Neutrophil (primary cell): Measurements from ENCODE around the gene PRKCQ.

ENCODE experiments used
- H3K27ac ChIP-seq: fragments of 200-600 bp; sonication (generic); 2 replicates; pipeline ENCODE4 v1.5.1; 2016; ENCODE audit warnings: mild to moderate bottlenecking, moderate library complexity
- H3K27me3 ChIP-seq: fragments of 200-600 bp; sonication (generic); 2 replicates; pipeline ENCODE4 v1.6.0; 2016; ENCODE audit warnings: mild to moderate bottlenecking
- H3K36me3 ChIP-seq: fragments of 200-600 bp; sonication (generic); 2 replicates; pipeline ENCODE4 v1.5.1; 2017
- H3K4me1 ChIP-seq, 2 experiments: fragments of 200-600 bp in 1 of 2; sonication (generic) in 1 of 2; 1 replicate in 1 of 2; 2 replicates in 1 of 2; pipeline versions ENCODE4 v1.5.1 to v1.6.1; 2013 to 2016; ENCODE audit warnings: low read depth in 1 of 2, low read length in 1 of 2, mild to moderate bottlenecking in 1 of 2, moderate library complexity in 1 of 2; ENCODE audit not compliant: control insufficient read depth in 1 of 2, insufficient read depth in 1 of 2
- H3K4me3 ChIP-seq, 2 experiments: fragments of 200-600 bp in 1 of 2; sonication (generic) in 1 of 2; 1 replicate in 1 of 2; 2 replicates in 1 of 2; pipeline ENCODE4 v1.5.1; 2013 to 2016; ENCODE audit warnings: low read depth in 1 of 2, low read length in 1 of 2, mild to moderate bottlenecking in 1 of 2, moderate library complexity in 1 of 2
- H3K9me3 ChIP-seq: fragments of 200-600 bp; sonication (generic); 2 replicates; pipeline ENCODE4 v1.5.1; 2016
- TF ChIP-seq, protein P1 (sequence below): fragments of 200-600 bp; sonication (generic); IDR thresholded peaks from 2 replicates; pipeline ENCODE4 v1.5.1; 2016; ENCODE audit warnings: antibody characterized with exemption

Gene PRKCQ

DNA sequence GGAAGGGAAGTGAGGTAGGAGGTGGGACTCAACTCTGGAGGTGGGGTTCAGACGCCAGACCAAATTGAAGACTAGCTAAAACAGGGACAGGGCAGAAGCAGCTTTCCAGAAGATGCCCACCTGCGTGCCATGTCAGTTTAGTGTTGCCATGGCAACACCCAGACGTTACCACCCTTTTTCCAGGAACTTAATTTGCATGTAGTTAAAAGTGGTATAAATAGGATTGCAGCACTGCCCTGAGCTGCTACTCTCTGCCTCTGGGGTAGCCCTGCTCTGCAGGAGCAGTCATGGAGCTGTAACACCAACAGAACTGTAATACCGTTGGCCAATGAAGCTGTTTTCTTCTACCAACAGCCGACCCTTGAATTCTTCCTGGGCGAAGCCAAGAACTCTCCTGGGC is 93.8 kb downstream of the PRKCQ start:
- H3K4me1 ChIP-seq, result peaks cover 18 to 19% of the 10 kb centered on the region in 2 experiments
- H3K4me3 ChIP-seq, result no peak overlapping the region
- H3K27me3 ChIP-seq, result no peaks in the 10 kb centered on the region
- H3K9me3 ChIP-seq, result no peaks in the 10 kb centered on the region
- TF ChIP-seq, protein P1, sequence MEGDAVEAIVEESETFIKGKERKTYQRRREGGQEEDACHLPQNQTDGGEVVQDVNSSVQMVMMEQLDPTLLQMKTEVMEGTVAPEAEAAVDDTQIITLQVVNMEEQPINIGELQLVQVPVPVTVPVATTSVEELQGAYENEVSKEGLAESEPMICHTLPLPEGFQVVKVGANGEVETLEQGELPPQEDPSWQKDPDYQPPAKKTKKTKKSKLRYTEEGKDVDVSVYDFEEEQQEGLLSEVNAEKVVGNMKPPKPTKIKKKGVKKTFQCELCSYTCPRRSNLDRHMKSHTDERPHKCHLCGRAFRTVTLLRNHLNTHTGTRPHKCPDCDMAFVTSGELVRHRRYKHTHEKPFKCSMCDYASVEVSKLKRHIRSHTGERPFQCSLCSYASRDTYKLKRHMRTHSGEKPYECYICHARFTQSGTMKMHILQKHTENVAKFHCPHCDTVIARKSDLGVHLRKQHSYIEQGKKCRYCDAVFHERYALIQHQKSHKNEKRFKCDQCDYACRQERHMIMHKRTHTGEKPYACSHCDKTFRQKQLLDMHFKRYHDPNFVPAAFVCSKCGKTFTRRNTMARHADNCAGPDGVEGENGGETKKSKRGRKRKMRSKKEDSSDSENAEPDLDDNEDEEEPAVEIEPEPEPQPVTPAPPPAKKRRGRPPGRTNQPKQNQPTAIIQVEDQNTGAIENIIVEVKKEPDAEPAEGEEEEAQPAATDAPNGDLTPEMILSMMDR, result no peak
- H3K36me3 ChIP-seq, result no peaks in the 10 kb centered on the region
- no peak overlapping the region for H3K27ac ChIP-seq

DNA sequence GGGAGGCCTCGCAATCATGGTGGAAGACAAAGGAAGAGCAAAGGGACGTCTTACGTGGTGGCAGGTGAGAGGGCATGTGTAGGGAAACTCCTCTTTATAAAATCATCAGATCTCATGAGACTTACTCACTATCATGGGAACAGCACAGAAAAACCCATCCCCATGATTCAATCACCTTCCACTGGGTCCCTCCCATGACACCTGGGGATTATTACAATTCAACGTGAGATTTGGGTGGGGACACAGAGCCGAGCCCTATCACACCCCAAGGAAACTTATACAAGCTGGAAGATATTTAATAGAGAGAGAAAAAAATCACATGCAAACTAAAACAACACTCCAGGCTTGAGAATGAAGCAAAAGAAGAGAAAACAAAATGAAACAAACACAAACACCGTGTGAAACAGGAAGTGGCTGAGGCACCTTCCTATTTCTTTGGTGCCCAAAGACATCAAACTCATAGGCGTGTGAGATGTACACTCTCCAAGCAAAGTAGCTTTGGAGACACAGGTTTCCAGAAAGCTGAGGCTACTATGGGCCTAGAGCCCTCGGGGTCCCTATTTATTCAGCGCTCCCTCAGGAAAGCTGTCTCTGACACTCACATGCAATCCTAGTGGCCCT is 97.2 kb downstream of the PRKCQ start:
- no peaks in the 10 kb centered on the region for H3K9me3 ChIP-seq
- TF ChIP-seq, protein P1, result no peak
- no peaks in the 10 kb centered on the region for H3K27me3 ChIP-seq
- H3K36me3 ChIP-seq, result no peaks in the 10 kb centered on the region
- peak overlapping the region; percentile 10 to 38 for H3K4me3 ChIP-seq
- H3K4me1 ChIP-seq, result peaks cover 18 to 19% of the 10 kb centered on the region in 2 experiments
- H3K27ac ChIP-seq, result peak overlapping the region; percentile 90

DNA sequence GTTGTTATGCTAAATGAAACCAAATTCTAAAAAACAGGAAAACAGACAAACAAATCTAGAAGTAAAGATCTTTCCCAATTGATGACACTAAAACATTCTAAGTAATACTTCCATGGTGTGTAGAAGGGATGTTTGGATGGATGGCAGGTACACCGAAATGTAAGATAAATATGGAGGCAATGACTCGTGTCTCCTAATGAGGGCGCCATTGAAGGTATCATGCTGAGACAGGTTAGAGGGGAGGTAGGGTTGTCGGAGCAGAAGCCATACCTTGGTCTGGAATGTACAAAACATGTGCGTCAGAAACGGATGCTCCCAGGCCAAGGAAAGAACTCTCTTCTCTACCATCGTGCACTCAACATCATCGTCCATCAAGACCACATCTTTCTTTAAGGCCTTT is 101.4 kb downstream of the PRKCQ start:
- TF ChIP-seq, protein P1, result no peak
- Histone ChIP-seq H3K36me3 (no peaks in the 10 kb centered on the region), H3K27ac (no peak overlapping the region), H3K4me3 (no peak overlapping the region), H3K9me3 (no peaks in the 10 kb centered on the region), H3K27me3 (no peaks in the 10 kb centered on the region), H3K4me1 (peaks cover 30 to 34% of the 10 kb centered on the region in 2 experiments)

DNA sequence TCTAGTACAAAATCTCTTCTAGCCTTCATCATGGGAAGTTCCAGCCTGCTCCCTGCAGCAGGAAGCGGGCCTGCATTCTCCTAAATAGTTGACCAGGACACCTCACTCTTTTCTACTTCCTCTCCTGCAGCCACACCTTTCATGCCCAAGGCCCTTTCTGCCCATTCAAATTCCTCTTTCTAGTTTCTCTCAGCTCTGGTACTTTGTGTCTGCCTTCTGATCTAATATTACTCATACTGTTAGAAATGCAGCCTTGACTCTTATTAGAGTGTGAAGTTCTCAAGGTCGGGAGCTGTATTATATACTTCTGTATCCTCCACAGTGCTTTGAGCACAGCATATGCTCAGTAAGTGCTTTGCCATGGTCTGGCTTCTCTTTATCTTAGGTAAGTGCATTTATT is 103.1 kb downstream of the PRKCQ start:
- Histone ChIP-seq H3K4me1 (peaks cover 23 to 34% of the 10 kb centered on the region in 2 experiments), H3K36me3 (no peaks in the 10 kb centered on the region), H3K9me3 (no peaks in the 10 kb centered on the region), H3K27me3 (no peaks in the 10 kb centered on the region), H3K27ac (peak overlapping the region; percentile 35), H3K4me3 (no peak overlapping the region)
- TF ChIP-seq, protein P1, result no peak

DNA sequence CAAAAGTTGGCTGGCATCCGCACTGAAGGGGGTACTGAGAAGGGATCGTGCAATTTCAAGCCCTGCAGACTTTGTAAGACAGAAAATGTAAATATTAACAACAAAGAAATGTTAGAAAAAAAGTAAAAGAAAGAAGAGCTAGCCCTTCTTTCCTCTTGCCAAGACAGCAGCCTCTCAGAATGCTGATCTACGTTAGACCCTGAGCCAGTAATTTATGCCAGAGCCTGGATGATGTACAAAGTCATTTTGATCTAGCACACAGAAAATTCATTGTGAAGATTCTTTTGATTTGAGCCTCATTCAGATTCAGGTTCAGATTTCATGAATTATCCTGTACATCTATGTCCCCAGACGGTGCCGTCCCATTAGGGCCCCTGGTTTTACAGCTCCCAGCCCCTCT is 105.2 kb downstream of the PRKCQ start:
- no peaks in the 10 kb centered on the region for H3K36me3 ChIP-seq
- H3K4me3 ChIP-seq, result no peak overlapping the region
- TF ChIP-seq, protein P1, result no peak
- peaks cover 23 to 33% of the 10 kb centered on the region in 2 experiments for H3K4me1 ChIP-seq
- no peaks in the 10 kb centered on the region for H3K9me3 ChIP-seq
- no peaks in the 10 kb centered on the region for H3K27me3 ChIP-seq
- peak overlapping the region; percentile 90 for H3K27ac ChIP-seq
